Ovary (tissue), 9 donors: ENCODE results near the gene MDM1. TPM values are rescaled to one million over a fixed set of nuclear protein-coding genes. Genes with fewer than 3 reads are reported as not detected.
A peak's percentile ranks its signal among the peaks of the same experiment; 100 is the strongest.

Experiments
- DNase-seq, 5 donors: peaks; one replicate each; pipeline ENCODE4 v3.0.0-alpha.2; 2019 to 2020
- H3K27ac ChIP-seq, 2 donors: fragments of 200-600 bp; one replicate each; pipeline versions ENCODE4 v1.5.1 to v1.8.0; 2019 to 2022
- H3K27me3 ChIP-seq: fragments of 200-600 bp; one replicate; pipeline ENCODE4 v1.8.0; 2022
- H3K36me3 ChIP-seq: fragments of 200-600 bp; sonication (generic); one replicate; pipeline ENCODE4 v1.5.1; 2019
- H3K4me1 ChIP-seq: one replicate; pipeline ENCODE4 v1.8.1; 2013; ENCODE audit warnings: mild to moderate bottlenecking, moderate library complexity; ENCODE audit not compliant: insufficient read depth
- H3K4me3 ChIP-seq: fragments of 200-600 bp; sonication (generic); one replicate; pipeline ENCODE4 v1.5.1; 2017
- H3K9me3 ChIP-seq, 2 donors: fragments of 200-600 bp in 1 of 2; sonication (generic) in 1 of 2; one replicate each; pipeline versions ENCODE4 v1.5.1 to v1.8.1; 2013 to 2019; ENCODE audit warnings: mild to moderate bottlenecking in 1 of 2, moderate library complexity in 1 of 2
- EP300 ChIP-seq: sonication (generic); formaldehyde crosslinking; IDR thresholded peaks from one replicate; pipeline ENCODE4 v1.6.1; 2017; ENCODE audit warnings: antibody characterized with exemption
- POLR2A ChIP-seq: fragments of 450-650 bp; IDR thresholded peaks from one replicate; pipeline ENCODE4 v1.6.1; 2017; ENCODE audit warnings: antibody characterized with exemption, mild to moderate bottlenecking, moderate library complexity
- WGBS, 3 donors: extraction: QIAGEN DNeasy Blood & Tissue Kit in 1 of 3; methylation state at CpG; one replicate each; pipeline versions ENCODE4 v1.1.5 to v1.1.7; 2013 to 2017; 5-methylcytosine and 5-hydroxymethylcytosine counted together
- intact Hi-C, 4 donors: fragments of 100-400 bp; cut with DNase I; formaldehyde crosslinking; loops; one replicate each; pipeline versions ENCODE4 v1.11.0 to v1.15.1; 2022 to 2023
- polyA plus RNA-seq, 2 donors: library from polyadenylated mRNA; stranded (reverse); fragments of 200-250 nt in 1 of 2; fragments of 350-450 nt in 1 of 2; fragmentation: Illumina TruSeq in 1 of 2; extraction: RNeasy Lipid Tissue Mini Kit (QIAGEN cat#74804) in 1 of 2; gene quantifications; one replicate each; pipeline ENCODE4 v1.2.3, GENCODE V29; 2013 to 2014
- total RNA-seq, 7 donors: library from RNA; depleted of rRNA in 2 of 7; stranded (reverse); fragments of >200 nt in 2 of 7; fragmentation: NEBNext Ultra II Directional in 3 of 7; extraction: Animal tissue kit (Norgen Biotek cat#: 25700) in 3 of 7; gene quantifications; one replicate each; pipeline versions ENCODE4 v1.1.0 to v1.2.4, GENCODE V29; 2016 to 2023
- TF ChIP-seq, protein P1 (sequence below), 3 donors: fragments of 450-650 bp in 2 of 3; fragments of 200-600 bp in 1 of 3; IDR thresholded peaks; one replicate each; pipeline versions ENCODE4 v1.5.1 to v1.8.0; 2016 to 2022; ENCODE audit warnings: antibody characterized with exemption in 3 of 3, mild to moderate bottlenecking in 1 of 3
- donor health status: DM: no; HTN: no; CAD: no; lungs with moderate emphysema.
- donor health status: DM: no; HTN: no; CAD: no.
- donor health status: Bipolar disorder and iron deficiency.
- donor health status: DM: yes; HTN: yes; CAD: no.
- donor health status: DM: no; HTN: no; CAD: no.
- donor health status: DM: yes; HTN: yes; CAD: no.

Gene MDM1
- total and polyA plus RNA-seq, 9 donors: 9.1 to 20.4 (median 13.4) TPM

DNA sequence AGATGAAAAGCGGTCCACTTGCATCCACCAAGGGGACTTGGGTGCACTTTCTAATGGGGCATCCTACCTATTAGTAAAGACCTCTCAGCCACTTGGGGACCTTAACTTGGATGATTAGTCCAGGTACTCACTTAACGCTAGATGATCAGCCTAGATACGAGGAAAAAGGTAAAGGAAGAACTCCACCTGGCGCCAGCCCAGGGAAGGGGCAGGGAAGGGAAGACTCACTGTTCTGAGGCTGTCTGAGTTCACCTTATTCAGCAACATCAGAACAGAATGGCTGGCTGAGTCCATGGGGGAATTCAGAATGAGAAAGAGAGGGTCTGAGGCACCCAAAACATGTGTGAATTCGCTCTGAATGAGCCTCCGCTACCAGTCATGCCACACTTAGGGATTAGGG lies 85.8 kb downstream of the MDM1 start:
- Histone ChIP-seq H3K27me3 (no peaks in the 10 kb centered on the region), H3K27ac (peak overlapping the region in 1 of 2 donors; percentile 65)
- intact Hi-C loops: no loop called here

DNA sequence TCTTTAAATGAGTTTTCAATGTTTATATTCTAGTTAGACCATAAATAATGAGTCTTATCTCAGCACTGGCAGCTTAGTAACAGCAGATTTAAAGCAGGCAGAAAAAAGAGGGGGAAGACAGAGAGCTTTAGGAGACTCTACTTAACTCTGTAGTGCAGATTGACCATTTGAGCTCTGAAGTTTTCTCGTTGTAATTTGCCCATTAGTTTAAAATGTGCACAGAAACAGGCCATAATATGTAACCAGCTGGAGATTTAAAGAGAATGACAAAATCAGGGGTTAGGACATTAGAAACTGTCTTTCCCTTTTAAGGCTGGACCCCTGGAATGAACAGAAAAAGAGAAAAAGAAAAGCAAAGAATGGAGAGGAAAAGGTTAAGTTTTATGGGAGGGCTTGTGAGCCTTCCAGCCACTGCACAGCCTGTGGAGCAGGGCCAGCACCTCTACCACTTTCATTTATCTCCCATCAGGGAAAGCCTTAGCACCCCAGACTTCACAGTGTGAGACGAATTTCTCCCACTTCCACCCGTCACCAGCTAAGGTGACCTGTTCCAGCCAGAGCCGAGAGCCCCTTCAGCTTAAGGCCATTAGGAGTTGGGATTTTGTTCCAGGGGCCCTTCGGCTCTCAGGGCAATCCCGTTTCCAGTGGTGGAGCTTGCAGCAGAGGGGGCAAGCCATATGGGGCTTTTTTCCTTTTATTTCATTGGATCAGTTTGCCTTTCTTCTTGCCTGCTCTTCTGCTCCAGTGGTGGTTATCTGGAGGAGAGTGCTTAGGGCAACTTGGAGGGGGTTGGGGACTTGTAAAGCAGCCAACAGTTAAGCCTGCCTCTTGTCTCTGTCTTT lies 86.8 kb downstream of the MDM1 start:
- 2 to 8% (median 5%) methylated on average over 6 of the region's 6 CpGs for WGBS, 3 donors
- Histone ChIP-seq H3K27me3 (no peaks in the 10 kb centered on the region), H3K27ac (peak overlapping the region; percentile 22 to 65), H3K4me3 (peak overlapping the region; percentile 7), H3K36me3 (no peaks in the 10 kb centered on the region), H3K9me3 (no peaks in the 10 kb centered on the region), H3K4me1 (peaks cover 9% of the 10 kb centered on the region)
- DNase-seq: peak; percentile 18 to 52 (median 33)
- intact Hi-C loops: no loop called here
- no peak for TF ChIP-seq POLR2A
- TF ChIP-seq, protein P1, sequence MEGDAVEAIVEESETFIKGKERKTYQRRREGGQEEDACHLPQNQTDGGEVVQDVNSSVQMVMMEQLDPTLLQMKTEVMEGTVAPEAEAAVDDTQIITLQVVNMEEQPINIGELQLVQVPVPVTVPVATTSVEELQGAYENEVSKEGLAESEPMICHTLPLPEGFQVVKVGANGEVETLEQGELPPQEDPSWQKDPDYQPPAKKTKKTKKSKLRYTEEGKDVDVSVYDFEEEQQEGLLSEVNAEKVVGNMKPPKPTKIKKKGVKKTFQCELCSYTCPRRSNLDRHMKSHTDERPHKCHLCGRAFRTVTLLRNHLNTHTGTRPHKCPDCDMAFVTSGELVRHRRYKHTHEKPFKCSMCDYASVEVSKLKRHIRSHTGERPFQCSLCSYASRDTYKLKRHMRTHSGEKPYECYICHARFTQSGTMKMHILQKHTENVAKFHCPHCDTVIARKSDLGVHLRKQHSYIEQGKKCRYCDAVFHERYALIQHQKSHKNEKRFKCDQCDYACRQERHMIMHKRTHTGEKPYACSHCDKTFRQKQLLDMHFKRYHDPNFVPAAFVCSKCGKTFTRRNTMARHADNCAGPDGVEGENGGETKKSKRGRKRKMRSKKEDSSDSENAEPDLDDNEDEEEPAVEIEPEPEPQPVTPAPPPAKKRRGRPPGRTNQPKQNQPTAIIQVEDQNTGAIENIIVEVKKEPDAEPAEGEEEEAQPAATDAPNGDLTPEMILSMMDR (IDR thresholded peaks at IDR 0.05): no peak
- TF ChIP-seq EP300: no peak

More for the DNA sequence above, 85.8 kb downstream of the MDM1 start:
- no peak overlapping the region for H3K4me3 ChIP-seq
- peaks cover 8% of the 10 kb centered on the region for H3K4me1 ChIP-seq
- no peaks in the 10 kb centered on the region for H3K9me3 ChIP-seq
- whole genome bisulfite sequencing, 3 donors: 81 to 91% (median 86%) methylated on average over 6 of the region's 6 CpGs
- no peaks in the 10 kb centered on the region for H3K36me3 ChIP-seq
- TF ChIP-seq POLR2A: no peak
- TF ChIP-seq EP300: no peak
- TF ChIP-seq, protein P1 (IDR thresholded peaks at IDR 0.05): no peak
- peak in 2 of 5 donors; percentile 31 to 36 for DNase-seq

Other genes starting within 250 kb of the MDM1 start
- gene IFNG, start 172.6 kb downstream of the MDM1 start, total RNA-seq: under 1 TPM in 1 of 7 donors, not detected in 6; 0.66 TPM
- gene IFNG, start 172.6 kb downstream of the MDM1 start, polyA plus RNA-seq: under 1 TPM in 1 of 2 donors, not detected in 1; 0.25 TPM
- not detected for gene IL26, start 106.6 kb downstream of the MDM1 start, total RNA-seq
- gene IL26, start 106.6 kb downstream of the MDM1 start, polyA plus RNA-seq: not detected
- not detected for gene IL22, start 78.8 kb downstream of the MDM1 start, total RNA-seq
- gene IL22, start 78.8 kb downstream of the MDM1 start, polyA plus RNA-seq: not detected